Measurements from ENCODE around the gene IDNK.

DNA sequence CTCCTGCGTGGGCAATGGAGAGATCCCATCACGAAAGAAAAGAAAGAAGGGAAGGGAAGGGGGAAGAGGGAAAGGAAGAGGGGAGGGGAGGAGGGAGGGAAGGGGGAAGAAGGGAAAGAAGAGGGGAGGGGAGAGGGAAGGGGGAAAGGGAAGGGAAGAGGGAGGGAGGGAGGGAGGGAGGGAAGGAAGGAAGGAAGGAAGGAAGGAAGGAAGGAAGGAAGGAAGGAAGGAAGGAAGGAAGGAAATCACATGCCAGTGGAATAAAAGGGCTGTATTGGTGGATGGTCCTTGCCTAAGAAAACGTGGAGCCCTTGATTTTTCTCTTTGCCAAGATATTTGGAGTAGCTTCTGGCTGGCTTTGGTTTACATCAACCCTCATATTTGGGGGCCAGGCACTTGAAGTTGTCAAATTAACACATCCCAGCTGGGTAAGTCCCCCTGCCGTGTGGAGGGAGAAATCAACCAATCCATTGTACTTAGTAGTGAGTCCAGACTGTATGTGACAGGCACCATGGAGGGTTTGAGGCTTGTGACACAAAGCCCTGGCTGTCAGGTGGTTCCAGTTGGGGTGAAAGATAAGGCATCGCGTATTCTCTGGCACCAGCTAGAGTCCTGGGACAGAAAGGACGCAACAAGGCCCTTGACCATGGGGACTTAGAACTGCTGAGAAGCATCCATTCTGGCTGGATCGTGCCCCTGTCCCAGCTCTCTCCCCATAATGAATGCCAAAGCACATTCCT lies 23.7 kb downstream of the IDNK start:
- TF ChIP-seq, protein P1, sequence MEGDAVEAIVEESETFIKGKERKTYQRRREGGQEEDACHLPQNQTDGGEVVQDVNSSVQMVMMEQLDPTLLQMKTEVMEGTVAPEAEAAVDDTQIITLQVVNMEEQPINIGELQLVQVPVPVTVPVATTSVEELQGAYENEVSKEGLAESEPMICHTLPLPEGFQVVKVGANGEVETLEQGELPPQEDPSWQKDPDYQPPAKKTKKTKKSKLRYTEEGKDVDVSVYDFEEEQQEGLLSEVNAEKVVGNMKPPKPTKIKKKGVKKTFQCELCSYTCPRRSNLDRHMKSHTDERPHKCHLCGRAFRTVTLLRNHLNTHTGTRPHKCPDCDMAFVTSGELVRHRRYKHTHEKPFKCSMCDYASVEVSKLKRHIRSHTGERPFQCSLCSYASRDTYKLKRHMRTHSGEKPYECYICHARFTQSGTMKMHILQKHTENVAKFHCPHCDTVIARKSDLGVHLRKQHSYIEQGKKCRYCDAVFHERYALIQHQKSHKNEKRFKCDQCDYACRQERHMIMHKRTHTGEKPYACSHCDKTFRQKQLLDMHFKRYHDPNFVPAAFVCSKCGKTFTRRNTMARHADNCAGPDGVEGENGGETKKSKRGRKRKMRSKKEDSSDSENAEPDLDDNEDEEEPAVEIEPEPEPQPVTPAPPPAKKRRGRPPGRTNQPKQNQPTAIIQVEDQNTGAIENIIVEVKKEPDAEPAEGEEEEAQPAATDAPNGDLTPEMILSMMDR (IDR thresholded peaks at IDR 0.05) = no peak
- no peak for TF ChIP-seq POLR2A (IDR thresholded peaks at IDR 0.05)
